SK-N-SH treated with all-trans-retinoic acid at 6 μM for 48 hours (cell line): Measurements from ENCODE around the gene SNX30.

Experiments
- BACH2 ChIP-seq: fragments of 250-450 bp; sonication (Bioruptor Pico); IDR thresholded peaks from 2 replicates; pipeline ENCODE4 v1.9.0; 2021; ENCODE audit warnings: mild to moderate bottlenecking, borderline replicate concordance
- CSDC2 ChIP-seq: fragments of 250-450 bp; sonication (Bioruptor Pico); IDR thresholded peaks from 2 replicates; pipeline ENCODE4 v1.5.0; 2020; ENCODE audit warnings: mild to moderate bottlenecking, moderate library complexity
- ESRRG ChIP-seq: fragments of 250-450 bp; sonication (Bioruptor Pico); IDR thresholded peaks from 2 replicates; pipeline ENCODE4 v1.6.1; 2021; ENCODE audit warnings: mild to moderate bottlenecking
- PATZ1 ChIP-seq: fragments of 250-450 bp; sonication (Bioruptor Pico); IDR thresholded peaks from 2 replicates; pipeline ENCODE4 v1.8.0; 2020; ENCODE audit warnings: mild to moderate bottlenecking, moderate library complexity, borderline replicate concordance
- RARB ChIP-seq: fragments of 250-450 bp; sonication (Bioruptor Pico); IDR thresholded peaks from 2 replicates; pipeline ENCODE4 v1.8.0; 2021; ENCODE audit warnings: mild to moderate bottlenecking, moderate library complexity
- TOX ChIP-seq: fragments of 250-450 bp; sonication (Bioruptor Pico); IDR thresholded peaks from 2 replicates; pipeline ENCODE4 v1.8.0; 2021; ENCODE audit warnings: mild to moderate bottlenecking, moderate library complexity, borderline replicate concordance
- ZNF70 ChIP-seq: fragments of 450-650 bp; formaldehyde crosslinking; IDR thresholded peaks from 2 replicates; pipeline ENCODE4 v1.5.0; 2020; ENCODE audit warnings: mild to moderate bottlenecking, moderate library complexity

GRCh38 chr9:112809906-112810305 is 59.3 kb downstream of the SNX30 start:
- no peak for TF ChIP-seq CSDC2 (CRISPR knock-in tag)
- TF ChIP-seq ESRRG (CRISPR knock-in tag): no peak
- TF ChIP-seq TOX (CRISPR knock-in tag): no peak
- TF ChIP-seq RARB (CRISPR knock-in tag): no peak
- no peak for TF ChIP-seq BACH2
- no peak for TF ChIP-seq ZNF70 (CRISPR knock-in tag)
- TF ChIP-seq PATZ1 (CRISPR knock-in tag): no peak
